GM19455 (cell line): Measurements from ENCODE around the gene HSF2BP.
"Not testable (repeated sequence)": the region's sequence is repeated elsewhere in the genome, so short reads cannot be mapped to it uniquely, and the experiment has no call there.

Experiments
- ATAC-seq: cut with Tn5 transposase; IDR thresholded peaks from one replicate; pipeline ENCODE4 v1.9.1; 2021; ENCODE audit not compliant: unreplicated experiment

Gene HSF2BP

DNA sequence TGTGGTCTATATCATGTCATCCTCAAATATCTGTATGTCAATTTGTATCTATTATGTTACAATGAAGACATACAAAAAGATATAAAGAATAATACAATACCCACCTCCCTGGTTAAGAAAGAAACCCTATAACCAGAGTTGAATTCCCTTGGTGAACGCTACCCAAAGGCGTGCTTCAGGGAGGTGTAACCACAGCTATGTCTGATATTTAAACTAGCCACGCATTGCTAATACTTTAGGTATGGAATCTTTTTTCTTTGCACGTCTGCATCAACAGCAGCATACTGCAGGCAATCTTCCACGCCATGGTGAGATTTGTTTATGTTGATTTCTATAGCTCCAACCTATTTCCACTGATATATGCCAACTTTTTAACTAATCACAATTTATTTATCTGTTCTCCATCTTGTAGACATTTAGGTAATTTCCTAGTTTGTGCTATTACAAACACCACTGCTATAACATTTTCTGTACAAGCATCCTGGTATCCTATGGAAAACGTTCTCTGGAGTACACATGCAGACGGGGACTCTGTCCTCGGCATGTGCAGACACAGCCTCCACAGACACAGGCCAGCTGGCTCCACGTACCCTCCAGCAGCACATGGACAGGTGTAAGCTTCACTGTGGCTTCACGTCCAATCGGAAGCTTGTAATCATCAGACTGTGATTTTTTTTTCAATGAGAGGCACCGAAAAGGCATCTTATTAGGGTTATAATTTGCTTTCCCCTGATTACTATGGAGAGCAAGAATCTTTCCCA lies 58.5 kb downstream of the HSF2BP start:
- no peak for ATAC-seq

DNA sequence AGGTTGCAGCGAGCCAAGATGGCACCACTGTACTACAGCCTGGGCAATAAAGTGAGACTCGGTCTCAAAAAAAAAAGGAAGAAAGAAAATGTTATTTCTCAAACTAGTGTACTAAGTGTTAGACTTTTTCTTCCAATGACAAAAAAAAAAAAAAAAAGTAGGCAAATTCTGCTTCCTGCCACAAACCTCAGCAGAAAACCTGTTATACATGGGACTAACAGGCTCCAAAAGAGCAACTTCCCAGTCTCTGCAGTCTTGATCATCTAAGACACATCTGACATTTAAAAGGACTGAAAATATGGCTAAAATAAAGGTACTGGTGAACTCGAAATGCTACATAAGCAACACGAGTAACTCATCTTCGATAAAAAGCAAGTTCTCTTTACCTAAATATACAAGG lies 59.6 kb downstream of the HSF2BP start:
- ATAC-seq: no peak

DNA sequence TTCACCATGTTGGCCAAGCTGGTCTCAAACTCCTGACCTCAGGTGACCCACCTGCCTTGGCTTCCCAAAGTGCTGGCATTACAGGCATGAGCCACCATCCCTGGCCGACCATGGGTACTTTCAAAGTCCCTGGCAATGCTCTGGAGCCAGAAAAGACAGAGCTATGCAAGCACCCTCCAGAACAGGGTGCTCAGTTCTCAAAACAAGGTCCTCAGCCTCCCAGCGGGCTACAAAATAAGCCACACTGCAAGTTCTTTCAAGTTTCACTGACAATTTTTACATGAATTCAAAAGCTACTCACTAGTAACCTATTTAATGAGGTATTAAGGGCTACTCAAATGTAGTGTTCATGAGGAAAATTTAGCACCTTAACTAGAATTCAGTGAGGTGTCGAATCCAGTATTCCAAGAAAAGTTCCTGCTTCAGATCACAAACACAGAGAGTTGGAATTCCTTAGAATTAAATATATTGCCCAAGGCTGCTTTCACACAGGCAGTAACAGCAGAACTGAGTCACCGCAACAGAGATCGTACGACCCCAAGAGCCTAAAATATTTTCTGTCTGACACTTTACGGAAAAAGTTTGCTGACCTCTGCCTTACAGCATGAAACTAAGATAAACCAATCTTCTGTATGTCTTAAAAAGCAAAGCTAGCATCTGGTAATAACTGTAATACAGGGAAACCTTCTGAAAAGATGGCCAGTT lies 60.7 kb downstream of the HSF2BP start:
- no peak for ATAC-seq

DNA sequence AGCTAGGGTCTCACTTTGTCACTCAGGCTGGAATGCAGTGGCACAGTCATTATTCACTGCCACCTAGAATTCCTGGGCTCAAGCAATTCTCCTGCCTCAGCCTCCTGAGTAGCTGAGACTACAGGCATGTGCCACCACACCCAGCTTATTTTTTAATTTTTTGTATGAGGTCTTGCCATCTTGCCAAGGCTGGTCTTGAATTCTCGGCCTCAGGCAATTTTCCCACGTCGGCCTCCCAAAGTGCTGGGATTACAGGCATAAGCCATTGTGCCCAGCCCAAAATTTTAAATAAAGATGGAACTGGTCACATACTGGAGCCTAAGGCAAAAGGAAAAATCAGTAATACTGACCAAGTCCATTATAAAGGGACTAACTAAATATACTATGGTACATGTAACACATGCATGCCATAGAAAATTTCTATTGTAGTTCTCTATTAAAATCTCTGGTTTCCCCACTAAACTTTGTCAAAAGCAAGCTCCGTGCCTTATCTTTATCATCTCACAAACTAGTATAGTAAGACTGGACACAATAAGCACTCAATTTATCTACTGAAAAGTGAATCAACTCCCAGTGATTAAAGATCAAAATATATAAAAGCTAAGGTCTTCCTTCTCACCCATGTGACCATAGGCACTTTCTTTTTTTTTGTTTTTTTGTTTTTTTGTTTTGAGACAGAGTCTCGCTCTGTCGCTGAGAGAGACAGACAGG lies 61.6 kb downstream of the HSF2BP start:
- no peak for ATAC-seq

DNA sequence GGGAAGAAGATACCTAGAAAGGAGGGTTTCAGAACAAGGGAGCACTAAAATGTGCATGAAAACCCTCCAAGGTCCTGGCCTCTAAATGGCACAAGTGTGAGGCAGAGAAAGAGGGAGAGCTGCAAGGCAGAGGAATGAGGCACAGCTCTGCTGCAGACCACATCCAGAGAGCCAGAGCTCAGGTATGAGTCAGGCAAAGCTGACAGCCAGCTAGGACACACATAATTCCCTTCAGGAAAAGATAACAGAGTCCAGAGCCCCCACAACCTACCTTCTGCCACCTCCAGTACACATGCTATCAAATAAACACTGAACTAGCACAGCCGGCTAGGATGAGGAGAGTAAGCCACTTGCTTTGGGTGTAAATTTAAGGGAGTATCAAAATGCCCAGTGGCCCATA lies 62.2 kb downstream of the HSF2BP start:
- no peak for ATAC-seq

DNA sequence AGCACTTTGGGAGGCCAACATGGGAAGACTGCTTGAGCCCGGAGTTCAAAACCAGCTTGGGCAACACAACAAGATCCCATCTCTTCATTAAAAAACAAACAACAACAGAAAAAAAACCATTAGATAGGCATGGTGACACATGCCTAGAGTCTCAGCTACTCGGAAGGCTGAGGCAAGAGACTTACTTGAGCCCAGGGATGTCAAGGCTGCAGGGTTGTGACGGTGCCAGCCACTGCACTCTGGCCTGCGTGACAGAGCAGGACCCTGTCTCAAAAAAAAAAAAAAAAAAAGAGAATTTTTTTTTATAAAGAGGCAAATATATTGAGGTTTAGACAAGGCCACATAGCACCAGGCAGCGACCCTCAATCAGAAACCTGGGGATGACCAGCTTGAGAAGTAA lies 62.7 kb downstream of the HSF2BP start:
- ATAC-seq: no peak

DNA sequence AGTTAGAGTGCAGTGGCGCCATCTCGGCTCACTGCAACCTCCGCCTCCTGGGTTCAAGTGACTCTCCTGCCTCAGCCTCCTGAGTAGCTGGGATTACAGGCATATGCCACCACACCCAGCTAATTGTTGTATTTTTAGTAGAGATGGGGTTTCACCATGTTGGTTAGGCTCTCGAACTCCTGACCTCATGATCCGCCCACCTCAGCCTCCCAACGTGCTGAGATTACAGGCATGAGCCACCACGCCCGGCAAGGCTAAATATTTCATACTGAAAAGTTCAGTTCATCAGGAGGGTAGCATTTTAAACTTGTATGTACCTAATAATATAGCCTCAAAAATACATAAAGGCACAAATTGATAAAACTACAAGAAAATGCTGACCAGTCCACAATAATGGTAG lies 63.5 kb downstream of the HSF2BP start:
- not testable (repeated sequence) for ATAC-seq

DNA sequence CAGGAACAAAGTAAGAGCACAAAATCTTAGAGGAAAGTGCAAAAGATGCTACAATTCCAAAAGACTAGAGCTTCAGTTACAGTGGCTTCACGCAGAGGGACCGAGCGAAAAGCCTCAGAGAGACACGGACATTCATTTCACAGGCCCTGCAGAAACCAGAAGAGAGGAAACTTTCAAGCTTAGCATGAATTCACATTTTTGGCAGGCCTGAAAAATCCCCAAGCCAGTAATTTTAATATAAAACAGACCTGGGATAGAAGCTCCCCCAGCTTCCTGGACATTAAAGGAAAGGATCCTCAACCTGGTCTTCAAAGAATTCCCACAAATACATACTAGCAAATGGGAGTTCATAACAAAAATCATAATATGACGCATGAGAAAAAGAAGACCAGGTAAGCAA lies 66.2 kb downstream of the HSF2BP start:
- no peak for ATAC-seq

DNA sequence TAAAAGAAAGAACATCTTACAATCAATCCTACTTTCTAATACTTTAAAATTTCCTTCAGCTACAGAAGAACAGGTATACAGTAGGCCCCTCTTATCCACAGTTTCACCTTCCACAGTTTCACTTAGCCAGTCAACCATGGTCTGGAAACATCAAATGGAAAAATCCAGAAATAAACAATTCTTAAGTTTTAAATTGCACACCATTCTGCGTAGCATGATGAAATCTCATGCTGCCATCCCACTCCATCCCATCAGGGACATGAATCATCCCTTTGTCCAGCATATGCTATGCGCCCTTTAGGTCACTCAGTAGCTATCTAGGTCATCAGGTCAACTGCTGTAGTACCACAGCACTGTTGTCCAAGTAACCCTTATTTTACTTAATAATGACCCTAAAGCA lies 67.7 kb downstream of the HSF2BP start:
- no peak for ATAC-seq

DNA sequence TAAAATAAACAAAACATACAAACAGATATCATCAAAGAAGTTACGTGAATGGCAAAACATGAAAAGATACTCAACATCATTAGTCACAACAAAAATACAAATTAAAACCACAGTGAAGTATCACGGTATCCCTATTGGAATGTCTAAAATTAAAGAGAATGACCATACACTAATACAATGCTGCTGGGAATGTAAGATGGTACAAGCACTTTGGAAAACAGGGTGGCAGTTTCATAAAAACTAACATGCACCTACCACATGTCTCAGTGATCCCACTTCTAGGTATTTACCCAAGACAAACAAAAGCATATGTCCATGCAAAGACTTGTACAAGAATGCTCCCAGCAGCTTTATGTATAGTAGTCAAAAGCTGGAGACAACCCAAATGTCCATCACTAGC lies 69.1 kb downstream of the HSF2BP start:
- ATAC-seq: no peak

DNA sequence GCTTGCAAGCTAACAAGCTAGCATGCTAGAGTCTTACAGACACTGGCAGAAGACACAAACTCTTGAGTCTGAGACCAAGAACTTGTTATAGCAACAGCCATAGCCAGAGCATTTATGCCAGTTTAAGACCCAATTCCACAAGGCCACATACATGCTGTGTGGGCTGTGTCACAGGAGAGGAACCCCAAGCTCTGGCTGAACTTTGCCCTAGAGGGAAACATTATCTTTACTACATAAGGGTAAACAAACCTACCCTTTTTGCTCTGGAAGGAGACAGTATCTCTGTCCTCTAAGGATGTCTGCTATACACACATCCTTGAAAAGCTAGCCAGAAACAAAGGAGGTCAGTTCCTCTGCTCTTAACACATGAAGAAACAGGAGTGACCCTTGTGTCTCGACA lies 70.3 kb downstream of the HSF2BP start:
- no peak for ATAC-seq

DNA sequence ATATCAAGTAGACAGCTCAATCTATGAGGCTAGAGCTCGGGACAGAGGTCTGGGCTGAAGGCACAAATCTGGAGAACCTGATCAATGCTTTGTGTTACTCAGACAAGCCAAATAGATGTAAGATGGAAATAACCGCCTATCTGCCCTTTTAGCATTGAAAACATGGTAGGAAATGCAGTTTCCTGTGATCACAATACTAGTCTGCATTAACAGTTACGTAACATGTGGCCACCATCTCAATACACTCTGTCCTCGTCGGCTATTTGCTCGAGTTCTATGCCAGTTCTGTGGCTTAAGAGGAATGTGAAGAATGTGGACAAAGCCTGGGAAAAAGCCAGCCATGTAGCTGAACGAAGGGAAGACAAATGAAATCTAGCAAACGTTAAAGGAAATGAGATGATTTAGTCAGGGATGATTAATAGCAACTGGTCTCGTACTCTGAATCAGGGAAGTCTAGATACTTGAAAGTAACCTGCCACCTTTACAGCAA lies 73.3 kb downstream of the HSF2BP start:
- no peak for ATAC-seq

DNA sequence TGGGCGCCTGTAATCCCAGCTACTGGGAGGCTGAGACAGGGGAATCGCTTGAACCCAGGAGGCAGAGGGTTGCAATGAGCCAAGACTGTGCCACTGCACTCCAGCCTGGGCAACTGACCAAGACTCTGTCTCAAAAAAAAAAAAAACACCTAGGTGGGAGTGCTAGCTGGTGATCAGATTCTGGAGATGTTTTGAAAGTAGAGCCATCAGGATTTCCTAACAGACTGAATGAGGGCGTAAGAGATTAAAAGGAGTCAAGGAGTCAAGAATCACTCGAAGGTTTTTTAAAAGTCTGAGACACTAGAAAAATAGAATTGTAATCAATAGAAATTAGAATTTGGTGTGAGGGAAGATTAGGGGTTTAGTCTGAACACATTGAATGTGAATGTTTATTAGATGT lies 73.8 kb downstream of the HSF2BP start:
- no peak for ATAC-seq

DNA sequence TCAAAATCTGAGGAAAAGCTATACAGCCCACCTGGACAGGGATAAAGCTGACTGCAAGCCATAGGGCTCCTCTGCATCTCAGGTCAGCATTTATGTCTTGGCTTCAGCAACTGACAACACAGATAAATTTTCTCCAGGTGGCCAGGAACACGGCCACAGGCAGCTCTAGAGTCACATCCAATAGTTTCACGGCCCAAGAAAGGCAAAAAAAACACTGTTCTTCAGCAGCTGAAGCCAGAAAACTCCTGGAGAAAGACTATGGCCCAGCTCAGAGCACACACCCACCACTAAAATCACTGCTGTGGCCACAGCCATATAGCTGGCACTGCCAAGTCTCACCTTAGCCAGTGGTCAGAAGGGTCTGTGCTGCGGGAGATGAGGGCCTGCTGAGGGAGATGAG lies 77.8 kb downstream of the HSF2BP start:
- ATAC-seq: no peak

DNA sequence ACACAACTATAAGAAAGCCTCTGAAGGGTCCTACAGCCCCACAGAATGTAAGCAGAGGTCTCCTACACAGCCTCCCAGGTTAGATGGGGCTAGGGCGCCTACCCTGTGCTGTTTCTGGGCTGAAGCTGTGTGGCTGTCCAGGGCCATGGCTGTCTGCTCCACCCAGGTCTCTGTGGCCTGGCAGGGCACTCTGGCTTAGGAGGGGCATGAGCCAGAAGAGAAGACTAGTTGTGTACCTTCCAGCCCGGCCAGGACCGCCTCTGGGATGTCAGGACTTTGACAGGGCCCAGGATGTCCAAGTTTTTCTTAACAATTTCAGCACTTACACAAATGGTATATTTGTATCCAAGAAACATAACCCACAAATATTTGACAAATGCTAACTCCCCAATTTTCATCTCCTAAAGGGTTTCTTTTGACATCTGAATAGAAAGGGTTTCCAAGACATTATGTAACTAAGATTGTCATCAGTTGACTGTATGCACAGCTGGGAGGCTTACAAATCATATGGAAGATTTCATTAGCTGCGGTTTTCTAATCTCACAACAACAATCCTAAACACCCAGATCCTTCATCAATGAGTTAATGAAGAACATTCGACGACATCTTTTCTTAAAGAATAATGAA lies 80.5 kb downstream of the HSF2BP start:
- ATAC-seq: no peak

DNA sequence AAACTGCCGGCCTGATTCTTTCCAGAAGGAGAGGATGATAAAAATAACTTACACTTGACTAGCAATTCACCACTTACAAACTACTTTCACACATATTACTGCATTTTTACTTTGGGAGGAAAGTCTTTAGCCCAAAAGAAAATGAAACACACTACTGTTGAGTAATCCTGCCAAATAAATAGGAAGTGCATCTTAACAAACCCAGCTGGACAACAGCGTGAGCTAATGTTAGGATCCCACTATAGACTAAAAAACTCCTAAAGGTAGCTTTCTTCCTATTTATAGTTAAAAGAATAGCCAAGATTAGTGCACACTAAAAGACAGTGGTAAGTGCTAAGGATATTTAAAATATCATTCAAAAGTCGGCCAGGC lies 83.8 kb downstream of the HSF2BP start:
- no peak for ATAC-seq

DNA sequence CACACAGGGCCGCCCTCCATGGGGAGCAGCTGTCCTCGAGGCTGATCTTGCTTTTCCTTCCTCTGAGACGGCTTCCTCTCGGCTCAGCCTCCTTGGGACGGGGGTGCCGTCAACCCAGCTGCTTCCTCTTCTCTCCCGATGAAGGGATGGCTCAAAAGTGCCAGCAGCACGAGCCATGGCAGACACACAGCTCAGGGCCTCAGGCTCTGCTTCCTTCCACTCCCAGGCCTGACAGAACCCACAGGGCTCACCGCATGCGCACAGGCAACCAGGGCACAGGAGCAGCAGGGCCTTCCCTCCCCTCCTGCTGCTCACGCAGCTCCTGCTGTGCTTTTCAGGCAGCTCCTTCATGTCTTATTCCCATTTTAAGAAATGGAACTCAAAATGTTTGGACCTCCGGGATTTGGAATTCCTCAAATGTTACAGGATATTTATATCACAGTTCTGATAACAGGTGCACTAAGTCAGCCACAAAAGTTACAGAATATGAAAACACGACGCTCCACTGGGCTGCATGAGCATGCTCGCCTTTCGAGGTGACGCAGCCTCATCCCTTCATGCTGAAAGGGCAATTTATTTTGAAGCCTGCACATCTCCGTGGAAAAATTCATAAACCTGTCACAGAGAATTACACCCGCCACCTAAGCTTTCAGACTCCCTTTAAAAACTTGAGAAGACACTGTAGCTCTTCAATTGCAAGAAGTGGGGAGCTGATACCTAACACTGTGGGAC lies 84.4 kb downstream of the HSF2BP start:
- ATAC-seq: no peak

DNA sequence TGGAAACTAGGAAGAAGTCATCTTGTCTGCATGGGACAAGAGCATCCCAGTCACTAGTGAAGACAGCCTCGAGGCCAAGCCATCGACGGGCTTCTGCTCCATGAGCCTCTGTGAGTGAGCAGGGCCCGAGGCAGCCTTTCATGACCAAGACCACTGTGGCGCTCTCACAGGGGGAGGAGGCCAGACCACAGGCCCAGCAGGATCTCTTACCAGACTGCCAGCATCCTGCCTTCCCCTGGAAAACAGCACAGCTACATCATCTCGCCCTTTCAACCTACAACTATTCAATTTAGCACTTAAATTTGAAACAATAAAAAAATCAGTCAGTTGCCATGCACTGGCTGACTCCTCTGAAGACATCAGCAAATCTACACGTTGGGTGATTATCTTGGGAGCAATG lies 85.4 kb downstream of the HSF2BP start:
- ATAC-seq: no peak

DNA sequence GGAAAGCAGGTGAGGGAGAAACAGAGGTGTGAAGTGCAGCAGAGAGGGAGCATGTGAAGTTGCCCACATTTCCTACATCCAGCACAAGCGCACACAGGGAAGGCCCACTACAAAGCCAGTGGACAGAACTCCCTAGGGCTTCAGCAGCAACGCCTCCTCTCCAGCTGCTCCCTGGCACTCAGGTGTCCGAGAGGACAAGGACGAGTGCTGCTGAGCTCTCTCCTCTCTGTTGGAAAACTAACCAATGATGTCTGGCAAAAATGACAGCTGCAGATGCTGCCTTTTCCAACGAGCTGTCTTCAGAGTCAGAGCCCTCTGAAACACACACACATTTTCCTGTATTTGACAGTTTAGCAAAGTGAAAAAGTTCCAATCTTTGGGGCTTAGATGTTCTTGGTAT lies 86.8 kb downstream of the HSF2BP start:
- no peak for ATAC-seq

DNA sequence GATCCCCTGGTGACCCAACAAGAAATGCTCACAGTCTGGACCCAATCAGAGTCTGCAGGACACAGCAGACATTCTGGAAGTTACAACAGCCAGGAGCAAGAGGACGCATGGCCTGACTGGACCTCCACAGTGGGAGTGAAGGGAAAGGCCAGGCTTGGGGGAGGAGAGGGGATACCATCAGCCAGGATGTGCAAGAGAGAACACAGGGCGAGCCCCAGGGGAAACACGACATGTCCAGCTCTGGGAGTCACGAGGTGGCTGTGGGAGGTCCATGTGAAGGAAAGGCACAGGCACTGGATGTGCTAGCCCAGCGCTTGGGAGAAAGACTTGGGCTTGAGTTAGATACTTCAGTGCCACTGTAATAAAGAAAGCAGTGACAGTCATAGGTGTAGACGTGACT lies 87.3 kb downstream of the HSF2BP start:
- ATAC-seq: no peak

DNA sequence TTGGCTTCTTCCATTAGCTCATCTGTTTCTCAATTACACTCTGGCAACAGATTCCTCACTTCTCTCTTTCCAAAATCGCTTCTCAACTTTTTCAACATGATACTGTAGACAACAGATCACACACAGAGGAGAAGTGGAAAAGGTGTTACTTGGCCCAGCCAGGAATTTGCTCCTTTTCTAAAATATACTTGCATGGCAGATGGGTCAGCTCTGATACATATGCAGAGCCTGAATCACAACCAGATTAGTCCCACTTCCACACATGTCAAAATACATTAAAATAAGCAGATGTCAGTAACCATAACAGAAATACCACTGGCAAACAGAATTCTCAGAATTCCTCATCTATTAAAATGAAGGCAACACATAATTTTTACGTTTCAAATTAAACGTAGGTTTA lies 89.1 kb downstream of the HSF2BP start:
- ATAC-seq: not testable (repeated sequence)
